HG02938 (cell line): ENCODE data around the gene NUP210.

Experiments used
- ATAC-seq: cut with Tn5 transposase; IDR thresholded peaks from one replicate; pipeline ENCODE4 v1.9.1; 2021; ENCODE audit warnings: mild to moderate bottlenecking, moderate library complexity; ENCODE audit not compliant: unreplicated experiment

The NUP210 gene

DNA sequence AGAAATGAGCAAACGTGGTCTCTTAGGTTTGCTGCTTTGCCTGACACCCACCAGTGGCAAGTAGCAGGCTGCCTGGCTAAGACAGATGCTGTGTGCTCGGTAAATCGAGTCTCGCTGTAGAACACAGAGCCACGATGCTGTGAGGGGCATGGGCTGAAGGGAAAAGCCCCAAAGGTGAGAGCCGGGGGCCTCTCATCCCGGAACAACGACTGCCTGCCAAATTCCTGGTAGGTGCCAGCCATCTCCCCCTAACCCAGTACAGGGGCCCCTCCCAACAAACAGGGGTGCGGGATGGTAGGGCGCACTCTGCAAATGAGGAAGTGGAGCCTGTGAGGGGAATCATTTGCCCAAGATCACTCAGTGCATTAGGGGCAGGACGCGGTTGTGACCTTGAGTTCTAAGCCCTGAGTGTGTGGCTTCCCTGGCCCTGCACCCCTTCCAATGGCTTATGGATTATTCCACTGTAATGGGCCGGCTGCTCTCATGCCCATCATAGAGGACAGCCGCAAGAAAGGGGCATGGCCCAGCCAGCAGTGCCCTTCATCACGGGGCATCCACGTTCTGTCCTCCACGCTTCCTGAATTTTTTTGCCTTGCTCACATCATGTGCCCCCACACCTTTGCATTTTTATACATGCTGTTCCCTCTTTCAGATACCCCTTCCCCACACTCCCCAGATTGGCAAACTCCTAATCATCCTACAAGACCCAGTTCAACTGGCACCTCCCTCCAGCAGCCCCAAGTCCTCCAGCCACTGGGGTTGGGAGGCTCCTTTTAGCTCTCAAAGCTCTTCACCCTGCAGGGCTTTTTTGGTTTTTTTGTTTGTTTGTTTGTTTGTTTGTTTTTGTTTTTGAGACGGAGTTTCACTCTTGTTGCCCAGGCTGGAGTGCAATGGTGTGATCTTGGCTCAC, 125.4 kb downstream of the NUP210 start:
- ATAC-seq, result no peak

DNA sequence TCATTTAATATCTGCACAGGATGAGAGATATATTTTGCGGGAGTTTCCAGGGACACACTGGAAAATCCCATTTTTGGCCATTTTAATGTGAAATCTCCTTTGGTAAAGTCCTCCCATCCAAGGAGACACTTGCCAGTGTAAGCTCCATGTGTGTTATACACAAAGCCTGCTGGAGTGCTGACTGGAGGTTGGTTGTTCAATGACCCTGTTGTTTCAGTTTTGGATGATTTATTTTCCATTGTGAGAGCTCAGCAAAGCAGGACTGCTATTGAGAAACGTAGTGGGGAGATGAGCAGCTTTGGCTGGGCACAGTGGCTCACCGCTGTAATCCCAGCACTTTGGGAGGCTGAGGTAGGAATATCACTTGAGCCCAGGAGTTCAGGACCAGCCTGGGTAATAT, 127.7 kb downstream of the NUP210 start:
- ATAC-seq, result no peak

DNA sequence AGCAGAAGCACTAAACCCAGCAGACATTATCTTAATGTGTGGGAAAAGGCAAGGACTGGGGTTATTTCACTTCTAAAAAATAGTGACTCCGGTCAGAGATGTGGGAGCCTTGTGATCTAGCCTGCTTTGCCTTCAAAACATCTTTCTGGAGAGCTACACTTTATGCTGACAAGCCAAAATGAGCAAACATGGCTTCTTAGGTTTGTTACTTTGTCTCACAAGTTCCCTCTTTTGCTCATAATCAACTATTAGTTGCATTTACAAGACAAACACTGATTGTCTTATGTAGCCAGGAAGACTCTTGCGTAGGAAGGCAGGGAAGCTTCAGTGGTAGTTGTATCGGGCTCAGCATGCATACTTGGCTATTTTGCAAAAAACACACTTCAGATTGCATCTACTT, 129.2 kb downstream of the NUP210 start:
- ATAC-seq, result no peak

DNA sequence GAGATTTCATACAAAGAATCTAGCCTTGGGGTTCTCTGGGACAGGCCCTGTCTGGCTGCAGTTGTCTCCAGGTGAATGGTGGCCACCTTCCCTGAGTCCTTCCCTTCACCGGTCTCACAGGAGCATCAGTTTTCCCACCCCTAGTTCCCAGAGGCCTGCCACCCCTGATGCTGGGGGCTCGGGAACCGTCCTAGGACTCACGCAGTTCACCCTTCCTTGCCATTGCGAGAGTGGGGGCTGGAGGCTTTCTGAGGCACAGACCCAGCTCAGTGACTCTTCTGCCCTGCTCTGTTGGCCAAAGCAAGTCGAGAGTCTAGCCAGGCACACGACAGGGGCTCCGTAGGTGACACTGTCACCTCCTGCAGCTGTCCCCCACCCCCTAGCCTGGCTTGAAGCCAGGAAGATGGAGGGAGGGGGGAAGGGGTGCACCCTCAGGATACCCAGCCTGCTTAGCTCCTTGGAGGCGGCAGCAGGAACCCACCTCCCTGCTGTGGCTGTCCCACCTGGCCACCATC, 130.3 kb downstream of the NUP210 start:
- ATAC-seq, result no peak

DNA sequence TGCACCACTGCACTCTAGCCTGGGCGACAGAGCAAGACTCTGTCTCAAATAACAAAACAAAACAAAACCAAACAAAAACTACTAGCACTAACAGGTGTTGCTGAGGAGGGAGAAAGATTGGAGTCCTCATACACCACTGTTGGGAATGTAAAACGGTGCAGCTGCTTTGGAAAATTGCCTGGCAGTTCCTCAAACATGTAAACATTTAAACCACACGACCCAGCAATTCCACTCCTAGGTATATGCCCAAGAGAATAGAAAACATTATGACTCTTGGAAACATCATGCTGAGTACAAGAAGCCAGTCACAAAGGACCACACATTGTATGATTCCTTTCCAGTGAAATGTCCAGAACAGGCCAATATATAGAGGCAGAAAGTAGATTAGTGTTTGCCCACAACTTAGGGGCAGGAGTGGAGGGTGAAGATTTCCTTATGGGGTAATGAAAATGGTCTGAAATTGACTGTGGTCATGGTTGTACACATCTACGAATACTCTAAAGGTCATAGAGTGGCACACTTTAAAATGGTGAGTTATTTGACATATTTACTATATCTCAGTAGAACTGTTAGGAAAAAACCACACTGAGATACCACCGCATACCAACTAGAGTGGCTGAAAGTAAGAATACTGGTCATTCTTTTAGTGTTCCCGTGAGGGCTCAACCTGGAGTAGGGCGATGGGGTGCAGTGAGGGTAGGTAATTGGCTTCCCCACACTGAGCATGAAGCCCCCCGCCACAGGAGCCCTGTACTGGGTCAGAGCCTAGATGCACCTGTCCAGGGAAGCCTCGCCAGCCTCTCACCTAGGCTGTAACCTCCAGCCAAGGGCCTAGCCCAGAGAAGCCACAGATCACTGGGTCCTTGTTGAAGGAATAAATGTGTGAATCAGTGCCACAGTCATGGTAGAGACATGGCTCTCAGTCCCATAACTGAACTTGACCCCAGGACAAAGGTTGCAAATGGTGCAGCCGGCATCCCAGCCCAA, 131.1 kb downstream of the NUP210 start:
- ATAC-seq, result no peak

DNA sequence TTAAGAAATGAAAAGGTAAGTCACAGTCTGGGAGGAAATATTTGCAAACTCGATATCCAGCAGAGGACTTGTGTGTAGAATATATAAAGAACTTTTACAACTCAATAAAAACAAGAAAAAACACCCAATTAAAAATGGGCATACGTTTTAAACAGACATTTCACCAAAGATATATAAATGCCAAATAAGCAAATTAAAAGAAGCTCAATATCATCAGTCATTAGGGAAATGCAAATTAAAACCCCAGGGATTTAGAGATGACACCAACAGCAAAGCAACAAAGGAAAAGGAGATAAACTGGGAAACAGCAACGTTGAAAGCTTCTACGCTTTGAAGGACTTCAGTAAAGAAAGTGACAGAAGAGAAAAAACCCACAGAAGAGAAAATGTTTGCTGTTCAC, 132.3 kb downstream of the NUP210 start:
- ATAC-seq, result no peak

DNA sequence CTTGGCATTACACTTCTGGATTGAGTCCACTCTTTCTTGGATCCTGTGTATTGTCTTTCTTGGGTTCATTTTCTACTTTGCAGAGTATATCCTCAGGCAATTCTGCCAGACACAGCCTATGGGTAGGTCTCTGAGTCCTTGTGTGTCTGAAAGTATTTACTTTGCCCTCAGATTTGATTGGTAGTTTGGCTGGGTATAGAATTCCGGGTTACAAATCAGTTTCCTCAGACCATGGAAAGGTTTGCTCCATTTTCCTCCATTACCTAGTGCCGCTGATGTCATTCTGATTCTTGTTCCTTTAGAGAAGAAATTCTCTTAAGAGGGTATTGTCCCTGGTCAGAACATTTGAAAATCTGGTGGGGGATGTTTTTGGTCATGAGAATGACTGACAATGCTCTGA, 133.2 kb downstream of the NUP210 start:
- no peak for ATAC-seq

DNA sequence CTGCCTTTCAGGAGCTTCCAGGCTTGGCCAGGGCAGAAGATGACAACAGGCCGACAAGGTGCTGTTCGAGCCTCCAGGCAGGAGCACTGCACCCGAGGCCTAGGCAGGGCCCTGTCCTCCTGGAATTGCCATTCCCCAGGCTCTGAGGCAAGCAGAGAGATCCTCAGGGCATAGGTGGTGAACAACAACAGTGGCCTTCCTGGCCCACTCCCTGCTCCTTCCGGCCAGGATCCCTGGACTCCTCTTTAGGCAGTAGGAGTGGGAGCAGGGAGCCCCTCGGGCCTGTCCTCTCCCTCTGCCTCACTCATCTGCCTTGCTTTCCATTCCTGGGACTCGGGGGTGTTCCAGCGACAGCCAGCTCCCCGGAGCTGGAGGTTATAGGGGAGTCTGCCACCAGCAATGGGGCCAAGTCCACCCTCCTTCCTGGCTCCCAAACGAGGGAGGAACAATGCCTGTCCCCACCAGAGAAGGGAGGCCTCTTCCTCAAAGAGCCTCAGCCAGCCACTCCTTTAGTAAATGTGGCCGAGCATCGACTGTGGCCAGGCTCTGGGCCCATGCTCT, 135.0 kb downstream of the NUP210 start:
- no peak for ATAC-seq

DNA sequence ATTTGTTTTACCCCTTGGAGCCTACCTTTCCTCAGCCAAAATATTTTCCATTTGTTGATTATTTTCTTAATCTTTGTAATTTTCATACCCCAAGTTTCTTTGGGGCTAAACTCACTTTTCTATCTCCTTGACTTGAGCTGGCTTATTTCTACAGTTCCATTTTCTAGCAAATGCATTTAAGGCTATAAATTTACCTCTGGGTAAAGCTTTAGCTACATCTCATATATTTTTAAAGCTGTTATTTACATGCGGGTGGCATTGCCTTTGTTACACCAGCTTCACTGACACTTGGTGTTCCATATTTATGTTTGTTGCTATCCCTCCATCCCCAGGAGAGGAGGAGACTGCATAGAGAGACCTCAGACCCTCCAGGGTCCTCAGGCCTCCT, 136.3 kb downstream of the NUP210 start:
- no peak for ATAC-seq

DNA sequence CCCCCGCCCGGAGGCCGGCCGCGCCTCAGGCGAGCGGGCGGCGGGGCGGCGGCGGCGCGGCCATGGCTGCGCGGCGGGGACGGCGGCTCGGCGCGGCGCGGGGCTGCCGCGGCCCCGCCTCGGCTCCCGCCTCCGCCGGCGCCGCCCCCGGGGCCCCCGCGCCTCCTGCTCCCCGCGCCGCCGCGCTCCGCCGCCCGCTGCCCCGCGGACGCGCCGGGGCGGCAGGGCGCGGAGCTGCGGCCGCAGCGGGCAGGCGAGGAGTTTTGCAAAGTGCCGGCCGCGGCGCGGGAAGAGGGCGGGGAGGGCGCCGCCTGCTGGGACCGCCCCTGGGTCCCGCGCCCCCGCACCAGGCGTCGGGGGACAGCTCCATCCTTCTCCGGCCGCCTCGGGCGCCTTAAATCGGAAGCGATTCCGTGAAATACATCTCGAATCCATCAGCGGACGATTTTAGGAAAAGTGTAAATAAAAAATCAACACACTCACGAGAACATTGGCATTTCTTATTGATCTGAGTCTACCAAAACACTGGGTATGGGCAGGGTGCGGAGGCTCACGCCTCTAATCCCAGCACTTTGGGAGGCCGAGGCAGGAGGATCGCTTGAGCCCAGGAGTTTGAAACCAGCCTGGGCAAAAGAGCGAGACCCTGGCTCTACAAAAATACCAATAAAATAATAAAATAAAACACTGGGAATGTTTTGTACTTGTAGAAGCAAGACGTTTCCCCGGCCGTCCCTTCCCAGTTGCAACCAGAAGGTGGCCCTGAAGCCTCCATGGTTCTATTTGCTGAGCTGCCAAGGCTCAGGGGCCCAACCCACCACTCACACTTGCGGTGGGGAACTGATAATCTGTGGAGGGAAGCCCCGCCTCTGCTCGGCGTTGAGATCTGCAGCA, 136.9 kb downstream of the NUP210 start:
- no peak for ATAC-seq

DNA sequence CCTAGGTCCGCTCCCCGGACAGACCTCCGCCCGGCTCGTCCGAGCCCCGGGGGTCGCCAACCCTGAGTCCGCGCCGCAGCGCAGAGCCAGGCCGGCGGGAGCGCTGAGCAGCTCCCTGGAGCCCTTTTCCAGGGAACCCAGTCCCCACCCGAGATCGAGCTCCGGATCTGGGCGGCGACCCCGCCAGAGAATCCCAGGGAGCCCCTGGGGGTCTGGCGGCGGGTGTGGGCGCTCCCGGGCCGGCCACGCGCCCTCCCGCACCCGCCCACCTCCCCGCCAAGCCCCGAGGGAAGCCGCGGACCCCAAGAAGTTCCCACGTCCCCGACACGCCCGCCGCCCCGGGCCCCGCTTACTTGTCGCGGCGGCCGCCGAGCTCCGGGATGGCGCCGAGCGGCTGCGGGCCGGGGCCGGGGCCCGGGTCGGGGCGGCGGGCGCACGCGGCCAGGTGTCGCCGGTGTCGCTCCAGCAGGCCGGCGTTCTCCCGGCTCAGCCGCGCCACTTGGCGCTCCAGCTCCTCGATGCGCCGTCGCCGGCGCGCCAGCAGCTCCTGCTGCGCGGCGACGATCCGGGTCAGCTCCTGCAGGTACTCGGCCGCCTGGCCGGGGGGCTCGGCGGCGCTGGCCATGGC, 137.7 kb downstream of the NUP210 start:
- no peak for ATAC-seq

DNA sequence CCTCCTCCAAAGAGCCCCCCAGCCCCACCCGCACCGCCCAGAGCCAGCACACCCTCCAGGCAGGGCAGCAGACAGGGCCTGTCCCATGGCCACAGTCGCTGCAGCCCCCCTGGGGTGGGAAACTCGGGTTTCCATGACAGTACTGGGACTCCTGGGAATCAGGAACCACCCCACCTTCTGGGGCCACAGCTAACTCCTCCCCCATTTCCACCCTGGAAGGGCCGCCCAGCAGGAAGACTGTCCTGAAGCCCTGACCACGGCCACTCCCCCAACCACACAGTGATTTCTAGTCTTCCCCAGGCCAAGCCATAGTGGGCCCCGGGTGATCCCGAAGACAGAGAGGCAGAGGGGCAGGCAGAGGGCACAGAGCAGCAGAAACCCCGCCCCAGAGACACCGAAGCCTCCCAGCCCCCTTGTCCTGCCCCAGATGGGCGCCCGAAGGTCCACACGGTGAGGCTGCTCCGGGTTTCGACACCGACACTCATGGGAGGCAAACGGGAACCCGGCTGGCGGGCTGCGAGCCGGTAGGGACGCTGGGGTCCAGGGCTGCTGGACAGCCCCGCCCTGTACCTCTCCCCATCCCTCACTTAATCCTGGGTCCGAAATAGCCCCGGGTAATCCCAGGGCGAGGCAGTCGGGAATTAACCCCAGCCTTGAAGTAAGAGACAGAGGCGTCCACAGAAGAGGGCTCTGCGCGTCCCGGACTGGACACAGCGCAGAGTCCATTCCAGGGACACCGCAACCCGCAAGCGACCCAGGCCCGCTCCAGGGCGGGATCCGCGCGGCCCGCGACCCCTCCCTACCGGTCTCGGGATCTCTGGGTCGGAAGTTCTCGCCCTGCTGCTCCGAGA, 138.4 kb downstream of the NUP210 start:
- no peak for ATAC-seq

DNA sequence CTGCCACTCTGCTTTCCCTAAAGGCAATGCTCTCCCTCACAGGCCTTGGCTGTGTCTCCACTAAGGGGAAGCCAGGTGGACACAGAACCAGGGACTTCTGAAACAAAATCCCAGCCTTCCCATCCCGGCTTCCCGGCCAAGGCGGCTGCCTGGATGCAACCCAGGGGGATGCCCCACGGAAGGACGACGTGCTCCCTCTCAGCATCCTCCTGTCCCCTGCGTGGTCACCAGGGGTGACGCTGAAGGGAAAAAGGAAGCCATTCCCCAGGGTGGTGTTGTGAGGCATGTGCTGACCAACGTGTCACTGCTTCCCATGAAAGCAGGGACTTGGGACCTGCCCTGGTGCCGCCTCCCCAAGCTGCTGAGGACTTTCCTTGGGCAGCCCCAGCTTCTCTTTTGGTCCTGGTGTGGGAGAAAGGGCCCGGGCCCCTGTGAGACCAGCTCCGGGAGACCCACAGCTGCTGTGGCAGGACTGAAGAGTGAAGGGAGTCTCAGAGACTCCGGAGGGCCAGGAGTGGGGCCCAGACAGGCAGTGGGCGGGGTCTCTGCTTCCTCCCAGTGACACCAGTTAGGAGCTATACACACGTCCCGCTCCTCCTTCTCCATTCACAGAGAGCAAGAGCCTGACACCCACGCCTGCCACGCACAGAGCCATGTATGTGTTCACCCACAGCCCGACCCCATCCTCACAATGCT, 139.2 kb downstream of the NUP210 start:
- ATAC-seq, result no peak

DNA sequence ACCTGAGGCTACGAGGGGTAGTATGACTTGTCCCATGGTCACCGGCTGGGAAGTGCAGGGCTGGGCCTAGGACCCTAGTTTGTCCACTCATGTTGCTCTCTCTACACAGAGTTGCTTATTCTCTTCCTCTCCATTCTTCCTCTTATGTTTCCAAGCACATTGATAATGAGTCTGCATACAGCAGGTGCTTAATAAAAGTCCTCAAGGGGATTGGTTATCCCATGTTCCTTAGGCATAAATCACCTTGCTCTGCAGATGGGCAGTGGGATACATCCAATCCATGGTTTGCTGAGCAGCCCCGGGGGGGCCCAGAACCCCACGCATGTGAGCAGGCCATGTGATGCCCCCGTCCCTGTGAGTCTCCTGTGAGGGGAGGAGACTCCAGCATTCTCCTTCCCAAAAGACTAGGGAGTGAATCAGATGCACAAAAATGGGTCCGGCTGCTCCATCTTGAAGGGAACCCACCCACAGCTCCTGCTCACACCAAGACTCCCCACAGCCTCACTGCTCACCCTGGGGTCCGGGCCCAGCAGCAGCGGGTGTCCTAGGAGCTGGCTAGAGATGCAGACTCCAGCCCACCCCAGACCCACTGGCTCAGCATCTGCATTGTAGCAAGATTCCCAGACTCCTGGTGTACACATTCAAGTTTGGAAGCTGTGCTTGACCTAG, 139.9 kb downstream of the NUP210 start:
- no peak for ATAC-seq

DNA sequence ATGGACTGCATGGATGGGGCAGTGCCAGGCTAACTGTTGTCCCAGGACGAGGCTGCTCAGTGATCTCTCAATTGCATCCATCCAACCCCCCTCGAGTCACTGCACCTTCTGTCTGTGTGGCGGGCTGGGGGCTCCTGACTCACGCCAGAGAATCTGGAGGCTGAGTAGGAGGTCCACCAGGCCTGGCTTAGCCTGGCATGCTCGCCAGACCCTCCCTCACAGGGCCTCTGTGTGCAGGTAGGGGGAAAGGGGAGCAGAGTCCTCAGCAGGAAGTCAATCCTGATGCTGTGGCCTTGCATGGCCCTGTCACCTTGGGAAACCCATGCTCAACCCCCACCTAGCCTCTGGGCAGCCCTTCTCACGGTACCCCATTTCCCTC, 140.6 kb downstream of the NUP210 start:
- ATAC-seq, result no peak

DNA sequence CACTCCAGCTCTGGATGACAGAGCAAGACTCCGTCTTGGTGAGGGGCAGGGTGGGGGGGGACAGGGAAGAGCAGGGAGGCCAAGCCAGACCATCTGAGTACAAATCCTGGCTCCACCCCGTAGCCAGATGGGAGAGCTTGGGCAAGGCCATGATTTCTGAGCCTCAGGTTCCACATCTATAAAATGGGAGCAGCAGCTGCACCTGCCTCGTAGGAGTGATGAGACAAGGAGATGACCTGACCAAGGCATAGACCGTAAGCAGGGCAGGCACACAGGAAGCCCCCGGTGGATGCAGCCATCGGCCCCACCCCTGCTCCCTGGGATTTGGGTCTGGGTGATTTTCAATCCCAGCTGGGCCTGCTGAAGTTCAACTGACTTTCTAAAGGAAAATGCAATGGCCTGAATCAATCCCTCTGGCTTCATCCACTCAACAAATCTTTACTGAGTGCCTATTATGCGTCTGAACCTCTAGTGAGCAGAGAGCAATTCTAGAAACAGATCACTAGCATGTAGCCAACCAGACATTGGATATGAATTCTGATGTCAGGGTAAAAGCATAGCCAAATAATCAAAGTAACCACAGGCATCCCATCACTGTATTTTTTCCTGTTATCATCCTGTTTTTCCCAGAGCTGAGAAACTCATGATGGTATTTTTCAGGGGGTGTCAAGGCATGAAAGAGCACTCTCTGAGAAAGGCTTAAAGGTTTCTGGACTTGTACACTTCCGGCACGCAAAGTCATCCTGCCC, 141.2 kb downstream of the NUP210 start:
- no peak for ATAC-seq
